HFFc6 (cell line): ENCODE results near the gene OMP. TPM values are rescaled to one million over a fixed set of nuclear protein-coding genes. Genes with fewer than 3 reads are reported as not detected.

Experiments used
- DNase-seq: peaks from one replicate; pipeline ENCODE4 v3.0.0-alpha.2; 2018
- H3K27ac Mint-ChIP-seq: 2 replicates; pipeline ENCODE4 v1.8.0; 2020; ENCODE audit warnings: mild to moderate bottlenecking, mixed read lengths
- H3K27me3 Mint-ChIP-seq: 2 replicates; pipeline ENCODE4 v1.8.0; 2021; ENCODE audit warnings: mild to moderate bottlenecking, moderate library complexity, mixed read lengths; ENCODE audit not compliant: insufficient read depth
- H3K36me3 Mint-ChIP-seq: 2 replicates; pipeline ENCODE4 v1.8.0; 2021; ENCODE audit warnings: low read depth, mixed read lengths
- H3K4me1 Mint-ChIP-seq: 2 replicates; pipeline ENCODE4 v1.8.0; 2020; ENCODE audit warnings: low read depth, mixed read lengths
- H3K4me3 Mint-ChIP-seq: 2 replicates; pipeline ENCODE4 v1.8.0; 2020; ENCODE audit warnings: mild to moderate bottlenecking, moderate library complexity, mixed read lengths
- H3K9me3 Mint-ChIP-seq: 2 replicates; pipeline ENCODE4 v1.8.0; 2020; ENCODE audit warnings: mild to moderate bottlenecking, mixed read lengths
- CTCF ChIP-seq: fragments of 200-600 bp; sonication (generic); IDR thresholded peaks from 2 replicates; pipeline ENCODE4 v1.5.0; 2021; ENCODE audit warnings: antibody characterized with exemption, mild to moderate bottlenecking
- total RNA-seq, 6 experiments: library from RNA; stranded (reverse); fragmentation: NEBNext Ultra II Directional; extraction: Animal tissue kit (Norgen Biotek cat#: 25700); gene quantifications; 2 replicates in 1 of 6; 3 replicates in 5 of 6; pipeline ENCODE4 v1.2.3, GENCODE V29; 2021

Gene OMP
- total RNA-seq, 6 experiments from 2014 or later = 0.77 TPM; not detected in 5

GRCh38 chr11:77066229-77067042 lies 36.2 kb upstream of the OMP start, which contains the start of gene CAPN5:
Gene CAPN5, plus strand, starts transcription at chr11:77066971. Its CDS starts 17,916 bp downstream, at chr11:77084887.
- Mint-ChIP-seq H3K27ac (peak within 1 kb of the TSS; percentile 95), H3K36me3 (no peaks in the 10 kb centered on the region), H3K4me1 (peaks cover 32% of the 10 kb centered on the region), H3K9me3 (no peaks in the 10 kb centered on the region), H3K27me3 (peaks cover under 1% of the 10 kb centered on the region), H3K4me3 (peak within 1 kb of the TSS; percentile 97)
- peak; percentile 88 for DNase-seq
- TF ChIP-seq CTCF = peak; percentile 69

- peak overlapping the region; percentile 92 for H3K4me3 Mint-ChIP-seq
- peak overlapping the region; percentile 51; the same call in 1 of the 2 replicates for H3K27ac Mint-ChIP-seq
- TF ChIP-seq CTCF = no peak
- no peaks in the 10 kb centered on the region; the same call in none of the 2 replicates for H3K27me3 Mint-ChIP-seq
- peaks cover 46% of the 10 kb centered on the region for H3K4me1 Mint-ChIP-seq
- DNase-seq = no peak
- H3K9me3 Mint-ChIP-seq = no peaks in the 10 kb centered on the region
- H3K36me3 Mint-ChIP-seq = no peaks in the 10 kb centered on the region
These were observed 34.7 kb upstream of the OMP start for GRCh38 chr11:77067861-77068443.

- H3K27me3 Mint-ChIP-seq = peaks cover under 1% of the 10 kb centered on the region
- no peak overlapping the region for H3K27ac Mint-ChIP-seq
- no peaks in the 10 kb centered on the region for H3K36me3 Mint-ChIP-seq
- DNase-seq = no peak
- no peaks in the 10 kb centered on the region for H3K9me3 Mint-ChIP-seq
- peak overlapping the region; percentile 92 for H3K4me3 Mint-ChIP-seq
- no peak for TF ChIP-seq CTCF
- H3K4me1 Mint-ChIP-seq = peaks cover 53% of the 10 kb centered on the region
These were observed 33.9 kb upstream of the OMP start for GRCh38 chr11:77068457-77069335.

GRCh38 chr11:77069336-77069968 lies 33.2 kb upstream of the OMP start:
- Mint-ChIP-seq H3K9me3 (no peaks in the 10 kb centered on the region), H3K4me1 (peaks cover 61% of the 10 kb centered on the region), H3K36me3 (no peaks in the 10 kb centered on the region), H3K27me3 (peaks cover 1% of the 10 kb centered on the region), H3K27ac (no peak overlapping the region), H3K4me3 (no peak overlapping the region)
- DNase-seq = no peak
- no peak for TF ChIP-seq CTCF

- TF ChIP-seq CTCF = no peak
- H3K27me3 Mint-ChIP-seq = peaks cover 1% of the 10 kb centered on the region
- no peaks in the 10 kb centered on the region for H3K9me3 Mint-ChIP-seq
- DNase-seq = no peak
- H3K4me3 Mint-ChIP-seq = no peak overlapping the region
- H3K36me3 Mint-ChIP-seq = no peaks in the 10 kb centered on the region
- peaks cover 67% of the 10 kb centered on the region for H3K4me1 Mint-ChIP-seq
- H3K27ac Mint-ChIP-seq = no peak overlapping the region
These were observed 32.6 kb upstream of the OMP start for GRCh38 chr11:77069969-77070582.
